ENCODE data around the gene SIAH1. TPM values are rescaled to one million over a fixed set of nuclear protein-coding genes. Genes with fewer than 3 reads are reported as not detected.

Gene SIAH1
- total and polyA plus RNA-seq, 2 donors from 2014 or later = 12.7 to 26.8 TPM

- Histone ChIP-seq H3K9me3 (ENCODE audit: control insufficient read depth in 2 of 3, insufficient read depth in 1 of 3, low read length in 3 of 3) (no peaks in the 10 kb centered on the region), H3K36me3 (ENCODE audit: control insufficient read depth in 2 of 3, insufficient read depth in 3 of 3, low read length in 3 of 3) (peaks cover 0 to 6% (median 6%) of the 10 kb centered on the region in 3 donors), H3K4me1 (ENCODE audit: control insufficient read depth in 2 of 3, insufficient read depth in 2 of 3, low read depth in 1 of 3, low read length in 3 of 3) (peaks cover 0 to 9% (median 6%) of the 10 kb centered on the region in 3 donors), H3K9ac (ENCODE audit: low read length in 3 of 3) (no peak overlapping the region), H3K27me3 (ENCODE audit: control insufficient read depth, insufficient read depth, low read length) (no peaks in the 10 kb centered on the region), H3K4me3 (ENCODE audit: low read length in 3 of 3) (no peak overlapping the region), H3K27ac (ENCODE audit: low read depth in 2 of 2, low read length in 2 of 2) (no peak overlapping the region)
- intact Hi-C loops (cut with DNase I) = loop anchor here (10.0 kb wide), 1 partner anchor 265 kb away; no protein-coding TSS in a partner anchor
- no peak for FAIRE-seq
- no peak for DNase-seq
- no peak for TF ChIP-seq CTCF (IDR thresholded peaks at IDR 0.05; ENCODE audit: borderline replicate concordance, extremely low read depth, insufficient read depth)
Observed at GRCh38 chr16:48359983-48360382, 25.2 kb downstream of the SIAH1 start.

GRCh38 chr16:48358419-48358818 lies 26.8 kb downstream of the SIAH1 start:
- FAIRE-seq = no peak

GRCh38 chr16:48356633-48357376 lies 28.4 kb downstream of the SIAH1 start:
- no peak for TF ChIP-seq CTCF (IDR thresholded peaks at IDR 0.05; ENCODE audit: borderline replicate concordance, extremely low read depth, insufficient read depth)
- DNase-seq (no peak), FAIRE-seq (no peak)
- Histone ChIP-seq H3K9me3 (ENCODE audit: control insufficient read depth in 2 of 3, insufficient read depth in 1 of 3, low read length in 3 of 3) (no peaks in the 10 kb centered on the region), H3K36me3 (ENCODE audit: control insufficient read depth in 2 of 3, insufficient read depth in 3 of 3, low read length in 3 of 3) (peaks cover 4 to 16% (median 7%) of the 10 kb centered on the region in 3 donors), H3K27me3 (ENCODE audit: control insufficient read depth, insufficient read depth, low read length) (no peaks in the 10 kb centered on the region), H3K27ac (ENCODE audit: low read depth in 2 of 2, low read length in 2 of 2) (no peak overlapping the region), H3K4me1 (ENCODE audit: control insufficient read depth in 2 of 3, insufficient read depth in 2 of 3, low read depth in 1 of 3, low read length in 3 of 3) (peaks cover 0 to 6% (median 2%) of the 10 kb centered on the region in 3 donors), H3K4me3 (ENCODE audit: low read length in 3 of 3) (no peak overlapping the region), H3K9ac (ENCODE audit: low read length in 3 of 3) (no peak overlapping the region)
- intact Hi-C loops (cut with DNase I) = loop anchor here (10.0 kb wide), 1 partner anchor 268 kb away; no protein-coding TSS in a partner anchor

More at GRCh38 chr16:48358419-48358818, 26.8 kb downstream of the SIAH1 start:
- DNase-seq = no peak
- intact Hi-C loops (cut with DNase I) = loop anchor here (10.0 kb wide), 1 partner anchor 266 kb away; no protein-coding TSS in a partner anchor
- Histone ChIP-seq H3K4me3 (ENCODE audit: low read length in 3 of 3) (no peak overlapping the region), H3K9me3 (ENCODE audit: control insufficient read depth in 2 of 3, insufficient read depth in 1 of 3, low read length in 3 of 3) (no peaks in the 10 kb centered on the region), H3K27ac (ENCODE audit: low read depth in 2 of 2, low read length in 2 of 2) (no peak overlapping the region), H3K27me3 (ENCODE audit: control insufficient read depth, insufficient read depth, low read length) (no peaks in the 10 kb centered on the region), H3K9ac (ENCODE audit: low read length in 3 of 3) (no peak overlapping the region), H3K36me3 (ENCODE audit: control insufficient read depth in 2 of 3, insufficient read depth in 3 of 3, low read length in 3 of 3) (peaks cover 0 to 6% (median 6%) of the 10 kb centered on the region in 3 donors), H3K4me1 (ENCODE audit: control insufficient read depth in 2 of 3, insufficient read depth in 2 of 3, low read depth in 1 of 3, low read length in 3 of 3) (peaks cover 0 to 6% (median 2%) of the 10 kb centered on the region in 3 donors)
- no peak for TF ChIP-seq CTCF (IDR thresholded peaks at IDR 0.05; ENCODE audit: borderline replicate concordance, extremely low read depth, insufficient read depth)

Data from kidney (tissue), 14 donors.